Activated naive CD4-positive, alpha-beta T cell treated with Interleukin-2 at 50 U/mL for 16 hours (primary cell): ENCODE data around the gene ATP6V0C.

Experiments used
- DNase-seq: peaks from one replicate; pipeline ENCODE4 v3.0.0-alpha.2; 2020

Gene ATP6V0C

DNA sequence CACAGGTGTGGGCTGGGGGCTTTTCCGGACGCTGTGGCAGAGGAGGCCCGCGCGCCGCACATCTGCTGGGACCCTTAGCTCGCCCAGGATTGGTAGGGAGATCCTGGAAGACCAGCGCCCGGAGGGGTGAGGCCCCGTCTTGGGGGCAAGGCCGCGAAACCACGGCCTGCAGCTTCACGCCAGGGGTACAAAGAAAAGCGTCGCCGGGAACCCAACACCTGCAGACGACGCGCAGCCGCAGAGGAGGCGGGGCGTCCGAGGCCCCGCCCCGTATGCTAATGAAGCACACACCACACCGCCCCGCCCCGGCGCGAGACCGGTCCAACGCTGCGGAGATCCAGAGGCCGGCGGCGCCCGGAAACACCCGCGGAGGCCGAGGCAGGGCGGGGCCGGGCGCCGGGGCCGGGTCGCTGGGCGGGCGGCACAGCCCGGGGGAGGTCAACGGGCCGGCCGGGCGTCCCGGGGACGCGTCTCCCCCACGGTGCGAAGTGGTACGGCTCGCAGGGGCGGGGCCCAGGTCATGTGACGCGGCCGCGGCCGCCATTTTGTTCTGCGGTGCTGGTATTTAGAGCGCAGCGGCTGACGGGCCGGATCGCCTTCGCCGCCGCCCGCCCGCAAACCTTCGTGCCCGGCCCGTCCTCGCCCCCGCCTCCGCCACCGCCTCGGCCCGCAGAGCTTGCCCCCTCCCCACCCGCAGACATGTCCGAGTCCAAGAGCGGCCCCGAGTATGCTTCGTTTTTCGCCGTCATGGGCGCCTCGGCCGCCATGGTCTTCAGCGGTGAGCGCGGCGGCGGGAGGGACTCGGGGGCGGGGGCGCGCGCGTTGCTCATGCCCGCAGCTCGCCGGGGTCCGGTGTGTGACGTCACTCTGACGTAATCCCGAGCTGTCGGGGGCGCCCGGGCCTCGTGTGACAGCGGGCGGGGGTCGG is at the start of gene ATP6V0C:
ATP6V0C (plus strand) TSS at position 548 of the 928 bp plus-strand sequence; CDS start at position 700, 152 bp downstream.
- peak; percentile 88 for DNase-seq

DNA sequence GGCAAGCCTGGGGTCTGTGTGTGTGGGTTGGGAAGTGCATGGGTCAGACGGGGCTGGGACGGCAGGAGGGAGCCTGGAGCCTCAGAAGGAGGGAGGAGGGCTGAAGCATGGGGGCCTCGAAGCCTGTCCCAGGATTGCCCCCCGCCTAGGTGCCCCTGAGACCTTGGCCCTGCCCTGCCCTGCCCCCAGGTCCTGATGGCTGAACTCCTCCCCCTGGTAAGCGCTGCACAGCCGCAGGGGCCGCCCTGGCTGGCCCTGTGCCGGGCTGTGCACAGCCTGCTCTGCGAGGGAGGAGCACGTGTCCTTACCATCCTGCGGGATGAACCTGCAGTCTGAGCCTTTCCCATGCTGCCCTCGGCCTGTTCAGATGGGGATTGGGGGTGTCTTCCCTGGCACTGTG is 49.4 kb upstream of the ATP6V0C start:
- no peak for DNase-seq

DNA sequence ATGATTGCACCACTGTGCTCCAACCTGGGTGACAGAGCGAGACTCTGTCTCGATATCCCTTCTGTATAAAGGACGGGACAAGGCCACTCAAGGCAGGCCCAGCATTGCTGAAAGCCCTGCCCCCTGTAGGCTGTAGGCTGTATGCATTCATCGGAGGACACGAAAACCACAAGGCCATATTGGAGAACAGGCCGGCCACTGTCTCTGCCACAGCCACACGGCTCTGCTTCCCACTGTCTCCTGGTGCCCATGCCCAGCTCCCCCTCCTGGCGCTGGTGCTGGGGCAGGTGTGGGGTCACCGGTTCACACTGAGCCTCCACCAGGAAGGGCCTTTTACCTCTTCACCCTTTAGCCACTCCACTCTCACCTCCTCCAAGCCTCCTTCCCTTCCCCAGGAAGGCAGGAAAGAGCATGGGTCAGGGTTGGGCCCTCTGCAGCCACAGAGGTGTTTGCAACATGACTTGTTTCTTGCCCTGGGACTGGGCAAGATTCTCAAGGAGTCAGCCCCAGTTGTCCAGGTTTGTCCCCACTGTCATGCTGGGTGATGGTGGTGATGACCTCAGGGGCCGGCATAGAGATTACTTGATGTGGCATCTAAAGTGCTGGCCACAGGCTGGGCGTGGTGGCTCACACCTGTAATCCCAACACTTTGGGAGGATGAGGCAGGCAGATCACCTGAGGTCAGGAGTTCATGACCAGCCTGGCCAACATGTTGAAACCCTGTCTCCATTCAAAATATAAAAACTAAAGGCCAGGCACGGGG is 47.9 kb upstream of the ATP6V0C start:
- DNase-seq, result no peak

DNA sequence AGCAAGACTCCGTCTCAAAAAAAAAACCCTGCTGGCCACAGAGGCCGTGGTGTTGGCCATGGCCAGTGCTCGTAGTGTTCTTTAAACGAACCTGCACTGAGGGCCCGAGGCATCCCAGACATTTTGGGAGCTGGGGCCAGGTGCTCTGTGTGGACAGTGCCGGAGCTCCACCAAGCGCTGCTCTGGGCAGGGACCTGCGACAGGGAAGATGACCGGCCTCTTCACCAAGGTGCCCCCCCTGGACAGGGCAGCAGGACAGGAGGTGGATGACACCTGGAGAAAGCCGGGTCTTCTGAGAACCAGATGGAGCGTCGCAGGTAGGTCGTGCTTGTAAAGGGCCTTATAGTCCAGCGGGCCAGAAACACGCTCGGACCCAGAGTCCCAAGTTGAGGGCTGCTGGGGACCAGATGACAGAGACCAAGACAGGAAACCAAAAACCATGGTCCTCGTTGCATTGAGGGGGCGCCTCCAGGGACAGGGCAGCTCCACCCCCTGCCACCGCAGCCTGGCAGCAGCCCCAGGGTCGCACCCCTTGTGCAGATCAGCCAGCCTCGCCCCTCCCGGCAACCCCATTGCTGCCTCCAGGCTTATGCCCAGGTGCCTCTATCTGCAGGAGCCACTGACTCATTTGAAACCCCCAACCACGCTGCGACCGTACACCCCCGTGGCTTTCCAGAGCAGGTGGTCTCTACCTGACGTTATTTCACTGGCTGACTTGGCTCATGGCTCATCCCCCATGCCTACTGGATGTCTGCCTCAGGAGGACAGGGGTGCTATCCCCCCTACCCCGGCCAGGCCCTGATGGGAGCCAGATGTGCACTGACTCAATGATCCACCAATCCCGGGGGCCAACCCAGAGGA is 46.9 kb upstream of the ATP6V0C start:
- DNase-seq, result no peak

DNA sequence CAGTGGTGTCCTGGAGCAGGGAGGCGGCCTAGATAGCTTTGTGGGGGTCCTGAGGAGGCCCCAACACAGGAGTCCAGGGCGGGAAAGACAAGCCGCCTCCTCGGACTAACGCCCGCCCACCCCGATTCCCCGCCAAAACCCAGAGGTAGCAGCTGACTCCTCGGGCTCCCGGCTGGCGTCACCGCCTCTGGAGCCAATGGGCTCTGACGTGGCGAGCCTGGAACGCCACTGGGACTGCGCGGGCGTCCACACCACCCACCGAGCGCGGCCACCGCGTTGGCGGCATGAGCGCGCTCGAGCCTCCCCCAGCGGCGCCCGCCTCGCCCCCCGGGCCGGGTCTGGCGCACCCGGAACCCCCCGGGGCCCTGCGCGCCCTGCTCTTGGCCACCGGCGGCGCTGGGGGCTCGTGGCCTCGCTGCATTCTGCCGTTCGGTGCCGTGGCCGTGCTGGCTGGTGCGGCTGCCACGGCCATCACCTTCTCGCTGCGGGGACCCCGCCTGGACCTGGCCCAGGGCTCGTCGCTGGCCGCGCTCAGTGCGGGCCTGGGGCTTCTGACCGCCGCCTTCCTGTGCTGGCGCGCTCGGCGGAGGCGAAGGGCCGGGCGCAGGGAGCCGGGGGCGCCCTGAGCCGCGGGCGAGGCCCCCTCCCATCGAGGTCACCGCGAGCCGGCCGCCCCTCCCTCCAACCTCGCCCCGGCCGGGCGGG is 46.1 kb upstream of the ATP6V0C start:
- no peak for DNase-seq

DNA sequence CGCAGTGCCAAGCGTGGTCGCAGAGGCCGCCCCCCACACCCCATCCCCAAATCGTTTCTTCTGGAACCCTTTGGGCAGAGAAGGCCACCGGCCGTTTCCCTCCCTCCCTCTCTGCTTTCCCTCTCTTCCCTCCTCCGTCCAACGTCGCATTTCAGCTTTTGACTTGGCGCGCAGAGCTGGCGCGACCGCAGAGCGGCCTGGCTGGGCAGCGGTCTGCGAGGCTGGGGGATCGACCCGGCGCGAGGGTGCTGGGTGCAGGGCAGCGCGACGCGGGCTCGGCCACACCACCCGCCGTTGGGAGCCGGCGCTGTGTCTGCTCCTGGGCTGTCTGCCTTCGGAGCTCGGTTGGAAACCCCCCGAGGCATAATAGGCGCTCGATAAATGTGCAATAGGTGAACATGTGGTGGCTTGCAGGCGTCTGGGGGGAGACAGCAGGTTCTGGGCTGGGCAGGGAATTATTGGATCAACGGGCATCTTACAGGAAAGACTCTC is 45.5 kb upstream of the ATP6V0C start:
- no peak for DNase-seq

DNA sequence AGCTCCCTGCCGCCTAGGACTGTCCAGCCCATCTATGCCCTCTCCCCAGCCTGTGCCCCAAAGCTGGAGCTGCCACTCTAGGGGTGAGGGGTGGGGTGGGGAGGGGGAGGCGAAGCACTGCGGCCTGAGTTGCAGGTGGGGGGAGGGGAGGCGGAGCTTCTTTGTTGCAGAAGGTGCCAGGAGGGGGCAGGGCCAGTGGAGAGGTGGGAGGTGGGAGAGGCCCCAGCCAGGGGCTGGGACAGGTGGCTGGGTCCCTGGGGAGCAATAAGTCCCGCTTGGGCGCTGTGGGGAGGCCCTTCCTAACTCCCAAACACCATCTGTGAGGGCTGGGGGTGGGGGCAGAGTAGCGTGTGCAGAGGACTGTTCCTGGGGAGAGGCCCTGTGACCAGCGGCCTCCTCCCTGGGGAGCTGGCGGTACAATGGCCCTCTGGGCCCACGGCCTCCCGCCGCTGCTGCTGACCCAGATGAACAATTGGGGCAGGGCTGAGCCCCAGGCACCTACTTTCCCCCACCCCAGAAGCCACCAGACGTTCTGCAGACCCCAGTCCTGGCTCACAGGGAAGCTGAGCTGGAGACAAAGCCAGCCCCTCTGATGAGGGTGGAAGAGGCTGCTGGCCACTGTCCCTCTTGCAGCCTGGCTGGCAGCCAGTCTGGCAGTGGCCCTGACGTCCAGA is 44.9 kb upstream of the ATP6V0C start:
- DNase-seq, result no peak

DNA sequence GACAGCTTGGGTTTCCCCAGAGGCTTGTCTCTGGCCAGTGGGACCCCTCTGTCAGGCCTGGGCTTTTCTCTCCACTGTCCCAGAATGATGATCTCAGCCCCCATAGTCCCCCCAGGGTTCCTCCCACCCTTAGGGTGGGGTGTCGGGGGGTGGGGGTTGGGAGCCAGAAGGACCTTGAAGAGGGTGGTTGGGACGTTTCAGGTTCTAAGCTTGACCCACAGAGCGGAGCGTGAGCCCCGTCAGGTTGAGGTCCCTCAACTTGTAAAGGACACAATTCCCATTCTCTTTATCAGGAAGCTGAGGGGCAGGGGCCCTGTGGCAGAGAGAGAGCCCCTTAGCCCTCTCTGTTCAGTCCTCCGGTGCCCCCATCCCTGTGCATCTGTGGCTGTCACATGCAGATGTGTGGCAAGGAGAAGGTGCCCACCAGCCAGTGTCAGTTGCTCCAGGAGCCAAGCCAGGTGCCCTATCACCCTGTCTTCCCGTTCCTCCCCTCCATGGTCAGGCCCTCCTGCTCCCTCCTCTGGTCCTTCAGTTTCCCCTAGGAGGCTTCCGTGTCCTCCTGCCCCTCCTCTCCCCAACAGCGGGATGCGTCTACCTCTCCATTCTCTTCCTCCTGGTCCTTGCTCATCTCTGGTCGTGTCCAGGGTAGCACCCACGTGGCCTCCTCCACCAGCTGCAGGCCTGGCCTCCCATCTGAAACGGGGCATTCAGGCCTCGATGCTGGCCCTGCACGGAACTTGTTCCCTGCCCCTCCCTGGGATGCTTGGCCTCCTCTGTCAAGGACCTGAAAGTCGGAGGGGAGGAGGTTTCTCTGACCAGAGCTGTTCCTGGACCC is 44.1 kb upstream of the ATP6V0C start:
- no peak for DNase-seq

DNA sequence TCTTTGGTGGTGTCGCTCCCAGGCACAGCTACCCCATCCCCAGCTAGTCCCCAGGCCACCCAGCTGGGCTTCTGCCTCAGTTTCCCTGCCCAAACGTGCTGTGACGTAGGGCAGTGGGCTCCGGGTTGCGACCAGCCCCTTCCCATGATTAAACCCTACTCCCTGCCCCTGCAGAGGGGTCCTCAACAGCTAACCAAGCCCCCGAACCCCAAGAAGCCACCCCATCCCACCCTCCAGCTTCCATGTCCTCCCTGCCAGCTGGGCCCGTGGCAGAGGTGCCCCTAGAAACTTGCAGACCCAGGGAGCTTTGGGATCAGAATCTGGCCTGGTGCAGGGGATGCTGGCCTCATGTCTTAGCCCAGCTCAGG is 43.5 kb upstream of the ATP6V0C start:
- no peak for DNase-seq

DNA sequence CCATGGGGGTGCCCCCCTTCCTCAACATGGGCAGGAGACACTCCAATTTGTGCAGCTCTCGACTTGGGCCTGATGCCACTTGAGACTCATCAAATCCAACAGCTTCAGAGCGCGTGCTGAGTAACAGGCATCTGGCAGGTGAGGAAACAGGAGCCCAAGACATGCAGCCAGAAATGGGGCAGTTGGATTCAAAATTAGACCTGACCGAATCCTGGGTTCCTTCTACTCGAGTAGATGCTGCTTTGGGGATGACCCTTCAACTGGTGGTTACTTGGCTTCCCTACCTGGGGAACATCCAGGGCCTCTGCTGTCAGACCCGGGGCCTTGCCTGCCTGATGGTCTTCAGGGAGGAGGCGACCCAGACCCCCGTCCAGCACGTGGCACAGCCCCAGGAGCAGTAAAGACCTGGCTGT is 43.1 kb upstream of the ATP6V0C start:
- DNase-seq, result no peak

DNA sequence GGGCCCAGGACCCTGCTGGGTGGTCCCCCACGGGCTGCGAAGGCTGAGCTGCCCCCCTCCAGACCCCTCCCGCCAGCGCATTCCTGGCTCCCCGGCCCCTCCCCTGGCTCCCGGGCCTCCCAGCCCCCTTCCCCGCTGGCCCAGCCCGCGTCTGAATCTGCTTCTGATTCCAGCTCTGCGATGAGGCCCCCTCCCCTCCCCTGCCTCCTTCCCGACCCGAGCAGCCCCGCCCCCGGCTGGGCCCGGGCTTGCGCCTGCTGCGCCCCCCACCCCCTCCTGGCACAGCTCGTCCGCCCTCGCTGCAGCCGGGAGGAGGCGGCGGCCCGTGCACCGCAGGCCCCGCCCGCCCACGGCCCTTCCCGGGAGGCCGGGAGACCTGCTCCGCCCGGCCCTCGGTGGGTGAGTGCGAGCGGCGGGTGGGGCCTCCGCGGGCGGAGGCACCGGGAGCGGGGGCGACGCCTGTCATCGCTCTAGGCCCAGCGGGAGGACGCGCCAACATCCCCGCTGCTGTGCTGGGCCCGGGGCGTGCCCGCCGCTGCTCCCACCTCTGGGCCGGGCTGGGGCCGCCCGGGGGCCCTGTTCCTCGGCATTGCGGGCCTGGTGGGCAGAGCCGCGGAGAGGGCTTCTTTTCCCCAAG is 42.6 kb upstream of the ATP6V0C start, which contains the start of gene NTN3:
NTN3 (plus strand) TSS at position 282 of the 637 bp plus-strand sequence. CDS start 405 bp downstream, outside the sequence.
- peak; percentile 15 for DNase-seq

DNA sequence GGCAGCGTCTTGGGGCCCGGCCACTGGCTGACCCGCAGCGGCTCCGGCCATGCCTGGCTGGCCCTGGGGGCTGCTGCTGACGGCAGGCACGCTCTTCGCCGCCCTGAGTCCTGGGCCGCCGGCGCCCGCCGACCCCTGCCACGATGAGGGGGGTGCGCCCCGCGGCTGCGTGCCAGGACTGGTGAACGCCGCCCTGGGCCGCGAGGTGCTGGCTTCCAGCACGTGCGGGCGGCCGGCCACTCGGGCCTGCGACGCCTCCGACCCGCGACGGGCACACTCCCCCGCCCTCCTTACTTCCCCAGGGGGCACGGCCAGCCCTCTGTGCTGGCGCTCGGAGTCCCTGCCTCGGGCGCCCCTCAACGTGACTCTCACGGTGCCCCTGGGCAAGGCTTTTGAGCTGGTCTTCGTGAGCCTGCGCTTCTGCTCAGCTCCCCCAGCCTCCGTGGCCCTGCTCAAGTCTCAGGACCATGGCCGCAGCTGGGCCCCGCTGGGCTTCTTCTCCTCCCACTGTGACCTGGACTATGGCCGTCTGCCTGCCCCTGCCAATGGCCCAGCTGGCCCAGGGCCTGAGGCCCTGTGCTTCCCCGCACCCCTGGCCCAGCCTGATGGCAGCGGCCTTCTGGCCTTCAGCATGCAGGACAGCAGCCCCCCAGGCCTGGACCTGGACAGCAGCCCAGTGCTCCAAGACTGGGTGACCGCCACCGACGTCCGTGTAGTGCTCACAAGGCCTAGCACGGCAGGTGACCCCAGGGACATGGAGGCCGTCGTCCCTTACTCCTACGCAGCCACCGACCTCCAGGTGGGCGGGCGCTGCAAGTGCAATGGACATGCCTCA is 41.9 kb upstream of the ATP6V0C start:
- no peak for DNase-seq

DNA sequence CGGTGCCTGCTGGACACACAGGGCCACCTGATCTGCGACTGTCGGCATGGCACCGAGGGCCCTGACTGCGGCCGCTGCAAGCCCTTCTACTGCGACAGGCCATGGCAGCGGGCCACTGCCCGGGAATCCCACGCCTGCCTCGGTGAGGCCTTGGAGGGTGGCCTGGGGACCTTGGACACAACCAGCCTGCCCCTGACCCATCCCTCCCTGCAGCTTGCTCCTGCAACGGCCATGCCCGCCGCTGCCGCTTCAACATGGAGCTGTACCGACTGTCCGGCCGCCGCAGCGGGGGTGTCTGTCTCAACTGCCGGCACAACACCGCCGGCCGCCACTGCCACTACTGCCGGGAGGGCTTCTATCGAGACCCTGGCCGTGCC is 41.3 kb upstream of the ATP6V0C start:
- no peak for DNase-seq

DNA sequence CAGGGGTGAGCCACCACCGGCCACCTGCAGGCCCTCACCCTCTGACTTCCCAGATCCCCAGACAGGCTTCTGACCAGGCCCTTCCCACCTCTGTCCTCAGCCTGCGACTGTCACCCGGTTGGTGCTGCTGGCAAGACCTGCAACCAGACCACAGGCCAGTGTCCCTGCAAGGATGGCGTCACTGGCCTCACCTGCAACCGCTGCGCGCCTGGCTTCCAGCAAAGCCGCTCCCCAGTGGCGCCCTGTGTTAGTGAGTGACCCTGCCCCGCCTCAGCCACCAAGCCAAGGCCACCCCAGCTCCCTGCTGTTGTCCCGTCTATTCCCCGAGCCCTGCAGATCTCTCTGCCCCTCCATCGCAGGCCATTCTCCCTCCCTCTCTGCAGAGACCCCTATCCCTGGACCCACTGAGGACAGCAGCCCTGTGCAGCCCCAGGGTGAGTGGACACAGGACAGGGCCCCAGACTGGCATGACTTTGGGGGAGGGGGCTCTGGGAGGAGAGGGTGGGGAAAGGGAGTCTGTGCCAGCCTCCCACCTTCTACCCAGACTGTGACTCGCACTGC is 40.8 kb upstream of the ATP6V0C start:
- DNase-seq, result no peak

DNA sequence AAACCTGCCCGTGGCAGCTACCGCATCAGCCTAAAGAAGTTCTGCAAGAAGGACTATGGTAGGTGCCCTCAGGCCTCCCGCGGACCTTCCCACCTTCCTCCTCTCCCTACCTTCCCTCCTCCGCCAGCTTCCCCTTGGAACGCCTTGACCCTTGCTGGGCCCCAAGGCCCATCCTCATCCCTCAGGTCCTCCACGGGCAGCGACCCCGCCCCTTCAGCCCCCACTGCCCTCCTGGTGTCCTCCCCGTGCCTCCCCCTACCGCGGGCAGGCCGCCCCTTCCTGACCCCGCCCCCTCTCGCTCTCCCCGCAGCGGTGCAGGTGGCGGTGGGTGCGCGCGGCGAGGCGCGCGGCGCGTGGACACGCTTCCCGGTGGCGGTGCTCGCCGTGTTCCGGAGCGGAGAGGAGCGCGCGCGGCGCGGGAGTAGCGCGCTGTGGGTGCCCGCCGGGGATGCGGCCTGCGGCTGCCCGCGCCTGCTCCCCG is 40.3 kb upstream of the ATP6V0C start:
- DNase-seq, result peak; percentile 32

DNA sequence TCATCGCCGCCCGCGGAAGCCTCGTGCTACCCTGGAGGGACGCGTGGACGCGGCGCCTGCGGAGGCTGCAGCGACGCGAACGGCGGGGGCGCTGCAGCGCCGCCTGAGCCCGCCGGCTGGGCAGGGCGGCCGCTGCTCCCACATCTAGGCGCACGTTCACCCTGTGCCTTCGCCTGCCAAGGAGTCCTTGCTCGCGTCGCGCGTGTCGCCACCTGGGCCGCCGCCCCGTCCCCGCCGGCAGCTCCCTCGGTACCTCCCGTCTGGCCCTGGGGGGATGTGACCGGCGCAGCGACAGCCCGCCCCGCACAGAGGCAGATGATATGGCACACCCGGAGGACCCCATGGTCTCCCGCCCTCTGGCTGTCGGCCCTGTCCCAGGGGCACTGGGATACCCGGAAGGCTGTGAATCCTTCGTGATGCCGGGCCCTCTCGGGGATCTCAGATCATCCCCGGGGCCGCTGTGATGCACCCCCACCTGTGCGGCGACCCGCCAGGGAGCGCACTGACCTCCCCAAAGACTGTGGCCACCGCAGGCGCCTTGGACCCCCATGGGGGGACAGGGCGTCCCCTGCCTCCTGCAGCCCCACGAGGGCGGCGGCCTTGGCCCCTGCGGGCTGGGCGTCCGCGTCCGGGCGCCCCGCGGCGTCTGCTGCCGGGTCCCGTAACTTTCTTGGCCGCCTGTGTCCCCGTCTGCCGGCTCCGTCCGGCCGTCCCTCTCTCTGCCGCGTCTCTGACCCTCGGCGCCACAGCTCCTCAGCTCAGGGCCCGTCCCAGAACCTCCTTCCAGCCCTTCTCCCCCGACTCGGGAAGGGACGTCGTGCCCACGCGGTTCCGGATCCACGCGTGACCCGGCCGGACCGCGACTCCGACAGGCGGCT is 39.5 kb upstream of the ATP6V0C start:
- DNase-seq, result peak; percentile 61

DNA sequence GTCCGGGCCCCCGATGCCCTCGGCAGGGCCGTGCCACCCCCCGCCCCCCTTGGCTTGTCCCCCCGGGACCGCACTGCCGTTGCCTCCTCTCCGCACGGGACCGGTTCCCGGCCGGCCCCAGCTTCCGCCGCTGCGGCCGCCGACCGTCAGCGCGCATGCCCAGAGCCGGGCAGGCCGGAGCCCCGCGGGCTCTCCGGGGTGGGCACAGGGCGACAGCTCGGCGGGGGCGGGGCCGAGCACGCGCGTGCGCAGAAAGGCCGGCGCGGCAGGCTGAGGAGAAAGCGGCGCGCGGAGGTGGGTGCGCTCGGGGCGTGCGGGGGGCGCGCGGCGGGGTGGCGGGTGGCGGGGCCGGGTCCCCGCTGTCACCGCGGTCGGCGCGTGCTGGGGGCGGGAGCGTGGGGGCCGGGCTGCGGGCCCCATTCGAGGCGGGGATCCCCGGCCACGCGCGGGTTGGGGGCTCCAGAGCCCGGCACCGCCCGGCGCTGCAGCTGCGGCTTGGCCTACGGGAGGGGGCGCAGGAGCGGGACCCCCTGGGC is 38.8 kb upstream of the ATP6V0C start, which contains the start of gene TBC1D24:
TBC1D24 (plus strand) TSS at position 251 of the 536 bp plus-strand sequence. CDS start 21,022 bp downstream, outside the sequence.
- peak; percentile 83 for DNase-seq
